ENCODE measurements around the gene DCTN3.

- TF ChIP-seq CTCF (IDR thresholded peaks at IDR 0.05) (no peak), POLR2A (IDR thresholded peaks at IDR 0.05) (no peak), POLR2AphosphoS5 (IDR thresholded peaks at IDR 0.05) (no peak)
These were observed 35.3 kb downstream of the DCTN3 start for GRCh38 chr9:34584970-34585369.
